Type B pancreatic cell (in vitro differentiated cells): ENCODE results near the gene A4GALT. TPM values are rescaled to one million over a fixed set of nuclear protein-coding genes. Genes with fewer than 3 reads are reported as not detected.

Source experiments
- DNase-seq: peaks from one replicate; pipeline ENCODE4 v3.0.0; 2021; ENCODE audit warnings: mixed read lengths; ENCODE audit not compliant: unreplicated experiment; ENCODE audit errors: extremely low spot score
- H3K27ac Mint-ChIP-seq: 2 replicates; pipeline ENCODE4 v1.8.0; 2021; ENCODE audit warnings: mild to moderate bottlenecking, mixed read lengths
- H3K27me3 Mint-ChIP-seq: 2 replicates; pipeline ENCODE4 v1.8.0; 2021; ENCODE audit warnings: mixed read lengths
- H3K36me3 Mint-ChIP-seq: 2 replicates; pipeline ENCODE4 v1.8.0; 2021; ENCODE audit warnings: mixed read lengths
- H3K4me1 Mint-ChIP-seq: one replicate; pipeline ENCODE4 v1.8.0; 2021; ENCODE audit warnings: mixed read lengths; ENCODE audit not compliant: unreplicated experiment
- H3K4me3 Mint-ChIP-seq: 2 replicates; pipeline ENCODE4 v1.8.0; 2021; ENCODE audit warnings: mild to moderate bottlenecking, mixed read lengths
- H3K9me3 Mint-ChIP-seq: 2 replicates; pipeline ENCODE4 v1.8.0; 2021; ENCODE audit warnings: mixed read lengths
- CTCF ChIP-seq: fragments of 200-600 bp; sonication (generic); conservative IDR thresholded peaks from 2 replicates; pipeline ENCODE4 v1.5.0; 2021; ENCODE audit warnings: antibody characterized with exemption, mild to moderate bottlenecking
- total RNA-seq: library from RNA; stranded (reverse); gene quantifications from 2 replicates; pipeline ENCODE4 v1.2.1, GENCODE V29; 2021; ENCODE audit warnings: low replicate concordance

The A4GALT gene
- total RNA-seq, 1 donor from 2014 or later = 20.2 TPM

- no peak overlapping the region for H3K4me3 Mint-ChIP-seq
- peaks cover 4% of the 10 kb centered on the region for H3K9me3 Mint-ChIP-seq
- H3K27me3 Mint-ChIP-seq = peaks cover 7% of the 10 kb centered on the region
- peaks cover 4% of the 10 kb centered on the region for H3K4me1 Mint-ChIP-seq
- peak overlapping the region; percentile 24 for H3K27ac Mint-ChIP-seq
- DNase-seq = no peak
- no peaks in the 10 kb centered on the region for H3K36me3 Mint-ChIP-seq
- no peak for TF ChIP-seq CTCF
Observed at GRCh38 chr22:42711895-42712837, 8.5 kb downstream of the A4GALT start.

DNA sequence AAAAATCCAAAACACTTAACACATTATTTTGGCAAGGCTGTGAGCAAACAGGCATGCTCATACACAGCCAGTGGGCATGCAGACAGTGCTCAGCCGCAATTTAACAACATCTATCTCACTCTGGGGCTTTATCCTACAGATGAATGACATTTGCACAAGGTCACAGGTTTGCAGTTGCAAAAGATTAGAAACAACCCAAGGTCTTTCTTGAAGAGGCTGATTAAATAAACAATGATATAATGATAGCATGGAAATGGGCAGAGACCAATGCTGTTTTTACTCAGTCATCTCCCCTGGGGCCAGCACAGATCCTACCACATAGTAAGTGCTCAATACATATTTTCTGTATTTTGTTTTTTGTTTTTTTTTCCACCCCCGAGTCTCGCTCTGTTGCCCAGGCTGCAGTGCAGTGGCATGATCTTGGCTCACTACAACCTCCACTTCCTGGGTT, 9.4 kb downstream of the A4GALT start:
- peaks cover 4% of the 10 kb centered on the region for H3K4me1 Mint-ChIP-seq
- H3K27me3 Mint-ChIP-seq = no peaks in the 10 kb centered on the region
- H3K36me3 Mint-ChIP-seq = no peaks in the 10 kb centered on the region
- H3K27ac Mint-ChIP-seq = no peak overlapping the region
- TF ChIP-seq CTCF = no peak
- peaks cover 4% of the 10 kb centered on the region for H3K9me3 Mint-ChIP-seq
- no peak for DNase-seq
- no peak overlapping the region for H3K4me3 Mint-ChIP-seq

DNA sequence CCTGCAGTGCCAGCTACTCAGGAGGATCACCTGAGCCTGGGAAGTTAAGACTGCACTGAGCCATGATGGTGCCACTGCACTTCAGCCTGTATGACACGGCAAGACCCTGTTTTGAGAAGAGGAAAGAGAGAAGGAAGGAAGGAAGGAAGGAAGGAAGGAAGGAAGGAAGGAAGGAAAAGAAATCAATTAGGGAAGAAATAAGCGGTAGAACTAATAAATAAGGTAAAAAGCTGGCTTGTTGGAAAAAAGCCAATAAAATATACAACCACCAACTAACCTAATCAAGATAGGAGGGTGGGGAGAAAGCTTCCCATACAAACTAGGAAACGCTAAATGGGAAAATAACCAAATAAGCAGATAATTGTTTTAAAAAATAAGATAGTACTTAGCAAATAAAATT, 12.3 kb downstream of the A4GALT start:
- Mint-ChIP-seq H3K36me3 (no peaks in the 10 kb centered on the region), H3K27ac (no peak overlapping the region), H3K4me1 (no peaks in the 10 kb centered on the region), H3K27me3 (no peaks in the 10 kb centered on the region), H3K4me3 (no peak overlapping the region), H3K9me3 (peaks cover 4% of the 10 kb centered on the region)
- no peak for DNase-seq
- no peak for TF ChIP-seq CTCF

DNA sequence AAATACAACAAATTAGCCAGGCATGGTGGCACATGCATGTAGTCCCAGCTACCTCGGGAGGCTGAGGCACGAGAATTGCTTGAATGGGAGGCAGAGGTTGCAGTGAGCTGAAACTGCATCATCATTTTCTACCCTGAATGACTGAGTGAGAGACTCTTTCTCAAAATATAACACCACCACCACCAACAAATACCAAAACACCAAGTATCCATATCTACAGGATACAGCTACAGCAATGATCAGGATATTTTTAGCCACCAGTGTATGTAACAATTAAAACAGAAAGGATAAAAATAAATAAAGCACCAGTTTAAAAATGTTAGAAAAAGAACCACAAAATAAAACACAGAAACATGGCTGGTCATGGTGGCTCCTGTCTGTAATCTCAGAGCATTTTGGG, 13.2 kb downstream of the A4GALT start:
- no peaks in the 10 kb centered on the region for H3K27me3 Mint-ChIP-seq
- H3K4me3 Mint-ChIP-seq = no peak overlapping the region
- no peaks in the 10 kb centered on the region for H3K36me3 Mint-ChIP-seq
- peaks cover 4% of the 10 kb centered on the region for H3K9me3 Mint-ChIP-seq
- DNase-seq = no peak
- H3K27ac Mint-ChIP-seq = no peak overlapping the region
- no peak for TF ChIP-seq CTCF
- H3K4me1 Mint-ChIP-seq = no peaks in the 10 kb centered on the region

- TF ChIP-seq CTCF = no peak
- H3K4me3 Mint-ChIP-seq = no peak overlapping the region
- no peaks in the 10 kb centered on the region for H3K27me3 Mint-ChIP-seq
- no peak for DNase-seq
- H3K36me3 Mint-ChIP-seq = no peaks in the 10 kb centered on the region
- peaks cover 3% of the 10 kb centered on the region for H3K9me3 Mint-ChIP-seq
- H3K27ac Mint-ChIP-seq = no peak overlapping the region
- H3K4me1 Mint-ChIP-seq = no peaks in the 10 kb centered on the region
Observed at GRCh38 chr22:42704896-42705295, 15.8 kb downstream of the A4GALT start.
